Transverse colon (tissue), 4 donors: ENCODE data around the gene CFHR3.

Experiments used
- CTCF ChIP-seq, 5 experiments: fragments of 200-600 bp in 3 of 5; fragments of 450-650 bp in 2 of 5; sonication (generic) in 3 of 5; IDR thresholded peaks; 1 replicate in 2 of 5; 2 replicates in 3 of 5; pipeline ENCODE4 v1.5.1; 2016 to 2017; ENCODE audit warnings: antibody characterized with exemption in 5 of 5, inconsistent platforms in 3 of 5, mild to moderate bottlenecking in 2 of 5, moderate library complexity in 1 of 5
- POLR2A ChIP-seq: fragments of 450-650 bp; IDR thresholded peaks from one replicate; pipeline ENCODE4 v1.6.1; 2016; ENCODE audit warnings: antibody characterized with exemption, mild to moderate bottlenecking, moderate library complexity
- POLR2AphosphoS5 ChIP-seq, 3 donors: sonication (generic); formaldehyde crosslinking; IDR thresholded peaks; one replicate each; pipeline ENCODE4 v1.6.1; 2016; ENCODE audit warnings: antibody characterized with exemption in 3 of 3

GRCh38 chr1:196734006-196734405 lies 40.6 kb upstream of the CFHR3 start:
- TF ChIP-seq POLR2AphosphoS5 (IDR thresholded peaks at IDR 0.05) (no peak), CTCF (IDR thresholded peaks at IDR 0.05) (no peak), POLR2A (no peak)
